Measurements from ENCODE around the gene MRPS5.
"Not testable (repeated sequence)": the region's sequence is repeated elsewhere in the genome, so short reads cannot be mapped to it uniquely, and the experiment has no call there.

The MRPS5 gene

GRCh38 chr2:95121407-95122196 lies at the start of gene MRPS5:
Gene MRPS5 (minus strand): TSS chr2:95121808. CDS start chr2:95121791, 17 bp downstream.
- peak; percentile 8 for DNase-seq

- DNase-seq = no peak
Measured at GRCh38 chr2:95166065-95166763, 44.6 kb upstream of the MRPS5 start.

- peak; percentile 94 for DNase-seq
Measured at GRCh38 chr2:95165371-95166064, 43.9 kb upstream of the MRPS5 start, which contains the start of gene ZNF2. Gene ZNF2 (plus strand): TSS chr2:95165809. CDS start chr2:95176227, 10,418 bp downstream.

GRCh38 chr2:95165030-95165370 lies 43.4 kb upstream of the MRPS5 start:
- no peak for DNase-seq

- peak; percentile 43 for DNase-seq
Measured at GRCh38 chr2:95159690-95160449, 38.3 kb upstream of the MRPS5 start, which contains the start of gene ZNF514. Gene ZNF514 (minus strand): TSS chr2:95159848. CDS start chr2:95153253, 6,595 bp downstream.

- no peak for DNase-seq
Measured at GRCh38 chr2:95158891-95159619, 37.4 kb upstream of the MRPS5 start.

- no peak for DNase-seq
Measured at GRCh38 chr2:95158441-95158840, 36.8 kb upstream of the MRPS5 start.

- no peak for DNase-seq
Measured at GRCh38 chr2:95149397-95149984, 27.9 kb upstream of the MRPS5 start.

GRCh38 chr2:95143838-95144237 lies 22.2 kb upstream of the MRPS5 start:
- DNase-seq = no peak

GRCh38 chr2:95138702-95139101 lies 17.1 kb upstream of the MRPS5 start:
- DNase-seq = no peak

- DNase-seq = no peak
Measured at GRCh38 chr2:95122197-95122551, 566 bp upstream of the MRPS5 start.

- no peak for DNase-seq
Measured at GRCh38 chr2:95121093-95121406, 558 bp downstream of the MRPS5 start.

GRCh38 chr2:95115418-95115817 lies 6.2 kb downstream of the MRPS5 start:
- DNase-seq = peak; percentile 18

- no peak for DNase-seq
Measured at GRCh38 chr2:95113464-95113863, 8.1 kb downstream of the MRPS5 start.

GRCh38 chr2:95110395-95110794 lies 11.2 kb downstream of the MRPS5 start:
- DNase-seq = no peak

GRCh38 chr2:95109260-95109659 lies 12.3 kb downstream of the MRPS5 start:
- DNase-seq = no peak

- no peak for DNase-seq
Measured at GRCh38 chr2:95106081-95106480, 15.5 kb downstream of the MRPS5 start.

GRCh38 chr2:95104606-95105005 lies 17.0 kb downstream of the MRPS5 start:
- DNase-seq = no peak

GRCh38 chr2:95099910-95100309 lies 21.7 kb downstream of the MRPS5 start:
- DNase-seq = no peak

GRCh38 chr2:95098273-95098672 lies 23.3 kb downstream of the MRPS5 start:
- DNase-seq = not testable (repeated sequence)

GRCh38 chr2:95091885-95092555 lies 29.6 kb downstream of the MRPS5 start:
- no peak for DNase-seq

All from DMS153 (cell line).